ENCODE results near the gene PPP1R1C.

Gene PPP1R1C

GRCh38 chr2:181952404-181953226 lies 33.0 kb upstream of the PPP1R1C start:
- TF ChIP-seq FOXP2 (optimal IDR thresholded peaks at IDR 0.05; ENCODE audit: borderline replicate concordance, extremely low read depth, extremely low read length, insufficient read depth): no peak
- TF ChIP-seq TAF1 (IDR thresholded peaks at IDR 0.05; ENCODE audit: borderline replicate concordance, insufficient read depth, low read length): no peak
- TF ChIP-seq POLR2AphosphoS5 (IDR thresholded peaks at IDR 0.05; ENCODE audit: low read depth, low read length): no peak
- no peak for TF ChIP-seq SIN3A (IDR thresholded peaks at IDR 0.05; ENCODE audit: borderline replicate concordance, insufficient read depth, low read length)
- TF ChIP-seq REST (IDR thresholded peaks at IDR 0.05; ENCODE audit: insufficient read depth in 1 of 2, low read depth in 2 of 2, low read length in 2 of 2): no peak

- TF ChIP-seq REST (IDR thresholded peaks at IDR 0.05; ENCODE audit: insufficient read depth in 1 of 2, low read depth in 2 of 2, low read length in 2 of 2): no peak
- TF ChIP-seq SIN3A (IDR thresholded peaks at IDR 0.05; ENCODE audit: borderline replicate concordance, insufficient read depth, low read length): no peak
- TF ChIP-seq TAF1 (IDR thresholded peaks at IDR 0.05; ENCODE audit: borderline replicate concordance, insufficient read depth, low read length): no peak
- no peak for TF ChIP-seq POLR2AphosphoS5 (IDR thresholded peaks at IDR 0.05; ENCODE audit: low read depth, low read length)
- TF ChIP-seq FOXP2 (optimal IDR thresholded peaks at IDR 0.05; ENCODE audit: borderline replicate concordance, extremely low read depth, extremely low read length, insufficient read depth): no peak
These were observed 31.6 kb upstream of the PPP1R1C start for GRCh38 chr2:181953881-181954537.

- TF ChIP-seq SIN3A (IDR thresholded peaks at IDR 0.05; ENCODE audit: borderline replicate concordance, insufficient read depth, low read length): no peak
- no peak for TF ChIP-seq FOXP2 (optimal IDR thresholded peaks at IDR 0.05; ENCODE audit: borderline replicate concordance, extremely low read depth, extremely low read length, insufficient read depth)
- no peak for TF ChIP-seq REST (IDR thresholded peaks at IDR 0.05; ENCODE audit: insufficient read depth in 1 of 2, low read depth in 2 of 2, low read length in 2 of 2)
- TF ChIP-seq TAF1 (IDR thresholded peaks at IDR 0.05; ENCODE audit: borderline replicate concordance, insufficient read depth, low read length): no peak
- no peak for TF ChIP-seq POLR2AphosphoS5 (IDR thresholded peaks at IDR 0.05; ENCODE audit: low read depth, low read length)
These were observed 31.1 kb upstream of the PPP1R1C start for GRCh38 chr2:181954538-181954883.

GRCh38 chr2:181955010-181955409 lies 30.6 kb upstream of the PPP1R1C start:
- TF ChIP-seq FOXP2 (optimal IDR thresholded peaks at IDR 0.05; ENCODE audit: borderline replicate concordance, extremely low read depth, extremely low read length, insufficient read depth): no peak
- no peak for TF ChIP-seq SIN3A (IDR thresholded peaks at IDR 0.05; ENCODE audit: borderline replicate concordance, insufficient read depth, low read length)
- TF ChIP-seq REST (IDR thresholded peaks at IDR 0.05; ENCODE audit: insufficient read depth in 1 of 2, low read depth in 2 of 2, low read length in 2 of 2): no peak
- no peak for TF ChIP-seq TAF1 (IDR thresholded peaks at IDR 0.05; ENCODE audit: borderline replicate concordance, insufficient read depth, low read length)
- TF ChIP-seq POLR2AphosphoS5 (IDR thresholded peaks at IDR 0.05; ENCODE audit: low read depth, low read length): no peak

Data from PFSK-1 (cell line).